ENCODE measurements around the gene ARID5B.
A peak's percentile ranks its signal among the peaks of the same experiment; 100 is the strongest.

The ARID5B gene

DNA sequence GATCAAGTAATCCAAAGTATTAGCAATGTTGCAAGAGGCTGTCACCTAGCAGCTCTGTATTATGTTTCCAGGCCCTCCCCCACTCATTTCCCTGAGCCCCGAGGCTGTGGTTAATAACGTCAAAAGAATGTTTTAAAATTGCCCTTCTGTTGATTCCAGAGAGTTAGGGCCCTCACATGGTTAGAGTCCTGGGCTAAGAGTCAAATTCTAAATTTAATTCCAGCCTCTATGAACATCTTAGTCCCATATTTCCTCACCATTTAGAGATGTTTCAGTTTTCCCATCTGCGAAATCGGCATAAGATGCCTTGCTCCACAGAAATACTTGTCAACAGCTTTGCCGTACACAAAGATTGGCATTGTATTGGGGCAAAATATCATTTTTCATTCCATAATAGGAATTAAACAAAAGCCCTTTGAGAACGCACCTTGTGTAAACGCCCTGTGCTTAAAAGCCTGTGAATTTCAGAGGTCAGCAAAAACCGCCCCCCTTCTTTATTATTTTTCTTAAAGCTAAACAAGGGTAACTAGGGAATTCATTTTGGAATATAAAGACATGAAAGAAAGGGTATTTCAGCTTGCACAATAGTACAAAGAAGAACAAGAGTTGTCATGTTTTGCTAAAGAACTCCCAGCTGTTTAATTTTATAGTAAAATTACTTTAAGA lies 135.8 kb downstream of the ARID5B start:
- DNase-seq (ENCODE audit: low spot score in 2 of 2) = peak; percentile 70 to 89
- peaks cover 44% of the 10 kb centered on the region for H3K4me1 ChIP-seq
- H3K36me3 ChIP-seq (replicated peaks) = no peaks in the 10 kb centered on the region
- in situ Hi-C loops (cut with MboI; ENCODE audit: low sequenced_read_pairs) = no loop called here
- H3K4me3 ChIP-seq = no peak overlapping the region
- H3K9me3 ChIP-seq = no peaks in the 10 kb centered on the region
- H3K27me3 ChIP-seq (ENCODE audit: low read depth) = no peaks in the 10 kb centered on the region

DNA sequence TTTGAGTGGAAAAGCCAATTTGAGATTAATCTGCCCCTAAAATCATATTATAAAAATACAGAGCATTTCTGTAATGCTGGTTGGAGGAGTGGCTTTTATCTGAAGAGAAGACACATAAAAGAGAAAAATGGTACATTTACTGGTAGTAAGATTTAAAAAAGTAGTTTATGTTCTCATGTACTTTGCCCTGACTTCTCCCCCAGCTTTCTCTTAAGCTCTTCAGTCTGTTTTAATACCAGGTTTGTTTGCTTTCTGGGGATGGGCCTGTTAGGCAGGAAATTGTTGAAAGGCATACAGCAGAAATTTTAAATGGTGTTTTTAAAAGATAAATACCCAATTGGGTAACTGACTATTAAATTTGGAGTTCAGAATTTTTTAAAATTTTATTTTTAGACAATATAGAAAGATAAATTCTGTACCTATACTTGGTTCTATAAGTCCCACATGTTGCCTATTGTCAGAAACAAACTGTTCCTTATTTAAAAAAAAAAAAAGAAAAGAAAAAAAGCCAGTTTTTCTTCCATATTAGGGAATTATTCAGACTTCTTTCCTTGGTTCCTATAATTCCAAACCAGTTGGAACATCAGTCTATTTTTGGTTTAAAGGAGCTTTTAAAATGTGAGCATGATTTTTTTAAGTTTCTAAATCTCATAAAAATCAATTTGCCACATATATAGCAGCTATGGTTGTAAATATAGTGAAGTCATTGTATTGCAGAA lies 136.6 kb downstream of the ARID5B start:
- Histone ChIP-seq H3K27me3 (ENCODE audit: low read depth) (no peaks in the 10 kb centered on the region), H3K4me3 (no peak overlapping the region), H3K4me1 (peaks cover 47% of the 10 kb centered on the region), H3K9me3 (no peaks in the 10 kb centered on the region), H3K36me3 (replicated peaks) (no peaks in the 10 kb centered on the region)
- peak in 1 of 2 experiments; percentile 56 for DNase-seq (ENCODE audit: low spot score in 2 of 2)
- in situ Hi-C loops (cut with MboI; ENCODE audit: low sequenced_read_pairs) = no loop called here

DNA sequence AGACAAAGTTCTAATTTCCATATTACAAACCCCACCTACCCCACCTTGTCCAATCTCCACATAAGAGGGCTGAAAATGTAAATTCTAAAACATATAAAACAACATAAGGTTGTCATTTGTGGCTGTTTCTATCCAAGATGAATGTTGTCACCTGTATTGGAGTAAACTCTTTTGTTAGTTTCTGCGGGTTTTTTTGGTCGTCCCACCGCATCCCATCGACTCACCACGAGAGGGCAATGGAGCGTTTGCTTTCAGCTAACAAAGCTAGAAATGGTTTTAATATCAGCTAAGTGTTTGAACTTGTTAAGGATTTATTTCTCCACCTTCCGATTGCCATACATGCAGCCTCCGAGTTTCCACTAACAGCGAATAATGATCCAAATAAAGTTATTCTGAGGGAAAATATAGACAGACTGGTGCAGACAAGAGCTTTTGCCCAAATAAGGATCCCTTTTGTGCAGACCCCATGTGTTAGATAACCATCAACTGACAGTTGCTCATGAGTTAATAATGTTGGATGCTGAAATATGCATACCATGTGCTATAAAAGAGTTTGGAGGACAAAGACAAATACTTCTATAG lies 137.2 kb downstream of the ARID5B start:
- no peak overlapping the region for H3K4me3 ChIP-seq
- peak; percentile 81 to 83 for DNase-seq (ENCODE audit: low spot score in 2 of 2)
- peaks cover 53% of the 10 kb centered on the region for H3K4me1 ChIP-seq
- in situ Hi-C loops (cut with MboI; ENCODE audit: low sequenced_read_pairs) = no loop called here
- no peaks in the 10 kb centered on the region for H3K27me3 ChIP-seq (ENCODE audit: low read depth)
- no peaks in the 10 kb centered on the region for H3K36me3 ChIP-seq (replicated peaks)
- H3K9me3 ChIP-seq = no peaks in the 10 kb centered on the region

DNA sequence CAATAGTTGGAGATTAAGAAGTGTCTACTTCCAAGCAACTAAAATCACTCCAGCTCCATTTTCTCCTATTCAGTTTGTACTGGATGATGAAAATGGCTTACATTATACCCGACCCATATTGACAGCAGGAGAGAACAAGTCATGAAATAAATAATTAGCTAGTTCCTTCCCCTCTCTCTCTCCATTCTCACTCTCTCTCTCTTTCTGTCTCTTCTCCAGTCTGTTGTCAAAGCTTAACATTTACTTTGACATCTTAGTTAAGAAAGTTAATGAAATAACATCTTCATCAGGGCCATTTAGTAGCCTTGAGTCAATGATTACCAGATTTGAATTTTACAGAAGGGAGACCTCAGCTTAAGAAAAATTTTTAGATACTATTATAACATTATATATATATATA lies 138.5 kb downstream of the ARID5B start:
- no peak overlapping the region for H3K4me3 ChIP-seq
- no peaks in the 10 kb centered on the region for H3K9me3 ChIP-seq
- DNase-seq (ENCODE audit: low spot score in 2 of 2) = no peak
- H3K36me3 ChIP-seq (replicated peaks) = no peaks in the 10 kb centered on the region
- H3K4me1 ChIP-seq = peaks cover 64% of the 10 kb centered on the region
- in situ Hi-C loops (cut with MboI; ENCODE audit: low sequenced_read_pairs) = no loop called here
- H3K27me3 ChIP-seq (ENCODE audit: low read depth) = no peaks in the 10 kb centered on the region

GRCh38 chr10:62040881-62041280 lies 139.4 kb downstream of the ARID5B start:
- in situ Hi-C loops (cut with MboI; ENCODE audit: low sequenced_read_pairs) = no loop called here
- Histone ChIP-seq H3K4me3 (no peak overlapping the region), H3K36me3 (replicated peaks) (no peaks in the 10 kb centered on the region), H3K9me3 (no peaks in the 10 kb centered on the region), H3K4me1 (peaks cover 74% of the 10 kb centered on the region), H3K27me3 (ENCODE audit: low read depth) (no peaks in the 10 kb centered on the region)
- no peak for DNase-seq (ENCODE audit: low spot score in 2 of 2)

DNA sequence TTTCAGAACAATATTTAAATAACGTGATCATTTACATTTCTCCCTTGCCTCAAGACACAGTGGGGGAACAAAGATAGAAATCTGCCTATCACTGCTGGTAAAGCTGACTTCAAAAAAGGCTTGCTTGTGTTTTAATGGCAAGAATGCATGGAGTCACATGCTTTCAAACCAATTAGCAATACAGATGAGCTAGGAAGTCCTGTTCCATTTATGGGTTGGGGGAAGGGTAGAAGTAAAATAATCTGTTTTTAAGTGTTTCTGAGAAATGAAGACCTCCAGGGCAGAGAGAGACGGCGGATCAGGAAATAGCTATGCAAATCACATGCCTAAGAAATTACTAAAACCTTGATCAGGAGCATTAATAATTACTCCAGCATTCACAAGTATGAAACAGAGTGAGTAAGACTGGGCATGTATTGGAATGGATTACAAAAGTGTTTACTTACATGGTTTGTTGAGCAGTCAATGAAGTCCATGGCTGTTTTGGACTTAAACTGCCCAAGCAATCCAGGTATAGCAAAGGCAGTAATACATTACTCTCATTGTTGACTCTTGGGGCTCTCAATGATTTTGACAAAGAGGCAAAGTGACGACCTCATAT lies 142.0 kb downstream of the ARID5B start:
- Histone ChIP-seq H3K9me3 (no peaks in the 10 kb centered on the region), H3K27me3 (ENCODE audit: low read depth) (no peaks in the 10 kb centered on the region), H3K4me1 (peaks cover 77% of the 10 kb centered on the region), H3K36me3 (replicated peaks) (no peaks in the 10 kb centered on the region), H3K4me3 (no peak overlapping the region)
- peak in 1 of 2 experiments; percentile 58 for DNase-seq (ENCODE audit: low spot score in 2 of 2)
- in situ Hi-C loops (cut with MboI; ENCODE audit: low sequenced_read_pairs) = no loop called here

DNA sequence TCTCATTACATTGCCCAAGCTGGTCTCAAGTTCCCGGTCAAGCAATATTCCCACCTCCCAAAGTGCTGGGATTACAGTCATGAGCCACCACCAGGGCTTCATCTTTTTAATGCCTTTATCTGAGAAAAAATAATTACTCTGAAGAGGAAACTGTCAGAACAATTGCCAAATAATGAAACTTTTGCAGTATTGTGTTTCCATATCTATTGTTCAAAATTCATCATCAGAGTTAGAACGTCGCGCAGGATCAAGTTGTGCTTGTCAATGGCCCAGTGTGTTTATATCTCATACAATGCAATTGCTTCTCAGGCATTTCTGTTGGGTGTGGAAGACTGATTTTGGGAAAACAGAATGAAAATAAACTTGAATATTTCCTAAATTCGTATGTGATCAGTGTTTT lies 143.1 kb downstream of the ARID5B start:
- peaks cover 77% of the 10 kb centered on the region for H3K4me1 ChIP-seq
- no peak overlapping the region for H3K4me3 ChIP-seq
- no peaks in the 10 kb centered on the region for H3K36me3 ChIP-seq (replicated peaks)
- H3K27me3 ChIP-seq (ENCODE audit: low read depth) = no peaks in the 10 kb centered on the region
- no peaks in the 10 kb centered on the region for H3K9me3 ChIP-seq
- in situ Hi-C loops (cut with MboI; ENCODE audit: low sequenced_read_pairs) = no loop called here
- DNase-seq (ENCODE audit: low spot score in 2 of 2) = no peak

DNA sequence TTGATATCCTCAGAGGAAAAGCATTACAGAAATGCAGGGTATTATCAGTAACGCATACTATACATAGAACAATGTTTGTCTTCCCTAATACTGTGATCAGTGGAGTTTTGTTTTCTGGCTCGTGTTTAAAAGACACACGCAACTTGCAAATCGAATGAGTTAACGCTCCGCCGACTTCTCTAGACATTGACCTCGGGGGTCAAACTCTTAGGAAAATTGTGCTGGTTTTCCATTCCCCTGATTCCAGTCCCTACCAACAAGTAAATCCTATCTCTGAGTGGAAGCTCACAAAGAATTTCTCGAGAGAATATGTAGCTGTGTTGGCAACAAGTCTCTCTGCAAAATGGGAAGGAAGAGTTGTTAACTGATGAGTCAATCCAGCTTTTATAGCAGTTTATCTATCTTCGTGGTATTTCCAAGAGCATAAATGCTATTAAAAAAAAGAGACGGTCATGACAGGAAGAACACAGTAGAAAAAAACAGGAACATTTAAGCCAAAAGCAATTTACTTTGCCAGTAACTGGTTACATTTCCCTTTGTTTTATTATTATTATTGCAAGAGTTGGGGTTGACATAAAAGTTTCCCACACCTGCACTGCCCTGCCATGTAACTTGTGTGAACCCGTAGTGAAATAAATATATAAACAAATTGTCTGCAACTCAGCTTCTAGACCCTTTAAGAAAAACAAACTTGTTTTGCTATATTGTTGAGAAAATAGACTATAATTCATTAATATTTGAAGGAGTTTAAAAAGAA lies 144.4 kb downstream of the ARID5B start:
- Histone ChIP-seq H3K4me3 (no peak overlapping the region), H3K27me3 (ENCODE audit: low read depth) (no peaks in the 10 kb centered on the region), H3K36me3 (replicated peaks) (no peaks in the 10 kb centered on the region), H3K4me1 (peaks cover 87% of the 10 kb centered on the region), H3K9me3 (no peaks in the 10 kb centered on the region)
- in situ Hi-C loops (cut with MboI; ENCODE audit: low sequenced_read_pairs) = no loop called here
- peak in 1 of 2 experiments; percentile 27 for DNase-seq (ENCODE audit: low spot score in 2 of 2)

DNA sequence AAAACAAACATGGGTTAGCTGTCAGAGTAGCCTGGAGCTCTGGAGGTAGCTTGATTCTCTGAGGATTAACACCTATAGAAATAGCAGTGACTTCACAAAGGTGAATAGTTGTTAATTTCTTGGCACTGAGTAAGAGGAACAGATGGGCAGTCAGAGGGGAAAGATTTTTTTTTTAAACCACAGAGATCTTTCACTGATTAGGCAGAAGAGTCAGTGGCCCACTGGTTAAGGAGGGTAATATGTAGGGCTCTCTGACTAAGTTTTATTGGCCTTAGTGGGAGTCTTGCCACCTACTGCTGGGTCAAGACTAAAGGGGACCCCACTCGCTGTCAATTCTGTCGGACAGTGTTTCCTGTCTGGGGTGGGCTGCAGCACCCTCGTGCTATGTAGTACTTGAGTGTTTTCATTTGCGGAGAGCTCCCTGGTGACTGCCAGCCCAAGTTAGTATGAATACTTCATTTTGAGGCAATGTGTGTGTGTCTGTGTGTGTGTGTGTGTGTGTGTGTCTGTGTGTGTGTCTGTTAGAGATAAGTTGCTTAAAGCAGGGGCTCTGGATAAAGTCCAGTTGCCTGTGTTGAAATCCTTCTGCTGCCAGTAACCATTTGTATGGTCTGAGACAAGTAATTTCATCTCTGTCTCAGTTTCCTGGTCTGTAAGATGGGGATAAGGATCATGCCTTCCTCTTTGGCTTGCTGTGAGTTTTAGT lies 145.2 kb downstream of the ARID5B start:
- no peaks in the 10 kb centered on the region; the same call in 1 of the 2 replicates for H3K36me3 ChIP-seq (replicated peaks)

GRCh38 chr10:62047228-62047892 lies 145.9 kb downstream of the ARID5B start:
- H3K4me1 ChIP-seq = peaks cover 87% of the 10 kb centered on the region
- no peak overlapping the region for H3K4me3 ChIP-seq
- no peak for DNase-seq (ENCODE audit: low spot score in 2 of 2)
- H3K9me3 ChIP-seq = no peaks in the 10 kb centered on the region
- peaks cover 6% of the 10 kb centered on the region for H3K36me3 ChIP-seq (replicated peaks)
- no peaks in the 10 kb centered on the region for H3K27me3 ChIP-seq (ENCODE audit: low read depth)
- in situ Hi-C loops (cut with MboI; ENCODE audit: low sequenced_read_pairs) = no loop called here

More for the DNA sequence above, 145.2 kb downstream of the ARID5B start:
- Histone ChIP-seq H3K27me3 (ENCODE audit: low read depth) (no peaks in the 10 kb centered on the region), H3K4me3 (no peak overlapping the region), H3K4me1 (peaks cover 92% of the 10 kb centered on the region), H3K9me3 (no peaks in the 10 kb centered on the region)
- in situ Hi-C loops (cut with MboI; ENCODE audit: low sequenced_read_pairs) = no loop called here
- DNase-seq (ENCODE audit: low spot score in 2 of 2) = peak; percentile 19 to 73

DNA sequence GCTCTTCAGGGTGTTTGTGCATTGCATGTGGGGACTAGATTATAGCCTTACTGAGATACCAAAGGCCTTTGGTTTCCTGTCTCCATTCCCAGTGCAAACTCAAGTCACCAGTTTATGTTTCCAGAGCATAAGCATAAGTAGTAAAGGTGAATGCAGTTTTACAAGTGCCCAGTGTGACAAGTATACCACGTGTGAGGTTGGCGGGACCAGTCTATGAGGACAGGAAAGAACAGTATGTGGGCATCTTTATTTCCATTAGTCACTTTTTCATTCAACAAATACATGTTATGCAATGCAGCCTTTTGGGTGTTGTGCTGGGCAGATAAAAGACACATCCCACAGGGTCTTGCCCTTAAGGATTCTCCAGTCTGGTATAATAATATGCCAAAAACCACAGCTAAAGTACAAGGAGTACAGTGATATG lies 146.5 kb downstream of the ARID5B start:
- DNase-seq (ENCODE audit: low spot score in 2 of 2) = no peak
- Histone ChIP-seq H3K27me3 (ENCODE audit: low read depth) (no peaks in the 10 kb centered on the region), H3K9me3 (no peaks in the 10 kb centered on the region), H3K4me1 (peaks cover 85% of the 10 kb centered on the region), H3K4me3 (no peak overlapping the region), H3K36me3 (replicated peaks) (peaks cover 6% of the 10 kb centered on the region)
- in situ Hi-C loops (cut with MboI; ENCODE audit: low sequenced_read_pairs) = no loop called here

GRCh38 chr10:62048470-62048869 lies 147.0 kb downstream of the ARID5B start:
- Histone ChIP-seq H3K9me3 (no peaks in the 10 kb centered on the region), H3K36me3 (replicated peaks) (peaks cover 6% of the 10 kb centered on the region), H3K27me3 (ENCODE audit: low read depth) (no peaks in the 10 kb centered on the region), H3K4me1 (peaks cover 80% of the 10 kb centered on the region), H3K4me3 (no peak overlapping the region)
- no peak for DNase-seq (ENCODE audit: low spot score in 2 of 2)
- in situ Hi-C loops (cut with MboI; ENCODE audit: low sequenced_read_pairs) = no loop called here
